Measurements from ENCODE around the gene VPS52.
"Not testable (repeated sequence)": the region's sequence is repeated elsewhere in the genome, so short reads cannot be mapped to it uniquely, and the experiment has no call there.

The VPS52 gene

GRCh38 chr6:33249732-33250630 is 21.7 kb downstream of the VPS52 start:
- no peak for DNase-seq

GRCh38 chr6:33248932-33249731 is 22.5 kb downstream of the VPS52 start:
- DNase-seq = peak; percentile 97

- no peak for DNase-seq
Measured at GRCh38 chr6:33248643-33248931, 23.1 kb downstream of the VPS52 start.

GRCh38 chr6:33247977-33248642 is 23.6 kb downstream of the VPS52 start:
- peak; percentile 82 for DNase-seq

GRCh38 chr6:33243476-33243875 is 28.2 kb downstream of the VPS52 start:
- DNase-seq = no peak

GRCh38 chr6:33241968-33242367 is 29.7 kb downstream of the VPS52 start:
- no peak for DNase-seq

GRCh38 chr6:33237741-33238140 is 33.9 kb downstream of the VPS52 start:
- no peak for DNase-seq

- DNase-seq = no peak
Measured at GRCh38 chr6:33236852-33237251, 34.8 kb downstream of the VPS52 start.

GRCh38 chr6:33236328-33236727 is 35.3 kb downstream of the VPS52 start:
- DNase-seq = no peak

- DNase-seq = no peak
Measured at GRCh38 chr6:33235221-33235634, 36.4 kb downstream of the VPS52 start.

GRCh38 chr6:33226503-33227120 is 45.1 kb downstream of the VPS52 start:
- DNase-seq = not testable (repeated sequence)

- no peak for DNase-seq
Measured at GRCh38 chr6:33217681-33218080, 54.0 kb downstream of the VPS52 start.

GRCh38 chr6:33217246-33217645 is 54.4 kb downstream of the VPS52 start:
- DNase-seq = no peak

- DNase-seq = no peak
Measured at GRCh38 chr6:33216117-33216649, 55.5 kb downstream of the VPS52 start.

GRCh38 chr6:33215271-33216116 is 56.2 kb downstream of the VPS52 start:
- DNase-seq = no peak

GRCh38 chr6:33213989-33214335 is 57.7 kb downstream of the VPS52 start:
- DNase-seq = no peak

GRCh38 chr6:33213166-33213988 is 58.3 kb downstream of the VPS52 start:
- no peak for DNase-seq

GRCh38 chr6:33212857-33213165 is 58.9 kb downstream of the VPS52 start:
- no peak for DNase-seq

GRCh38 chr6:33211666-33212422 is 59.8 kb downstream of the VPS52 start:
- DNase-seq = no peak

GRCh38 chr6:33211136-33211535 is 60.5 kb downstream of the VPS52 start:
- no peak for DNase-seq

GRCh38 chr6:33209856-33210255 is 61.8 kb downstream of the VPS52 start:
- no peak for DNase-seq
